Nucleus accumbens (tissue), 56 donors: Measurements from ENCODE around the gene FAM89B.

Experiments
- DNase-seq, 56 donors: peaks; one replicate each; lab custom pipeline; 2025; lab: John Stamatoyannopoulos, UW

Gene FAM89B

DNA sequence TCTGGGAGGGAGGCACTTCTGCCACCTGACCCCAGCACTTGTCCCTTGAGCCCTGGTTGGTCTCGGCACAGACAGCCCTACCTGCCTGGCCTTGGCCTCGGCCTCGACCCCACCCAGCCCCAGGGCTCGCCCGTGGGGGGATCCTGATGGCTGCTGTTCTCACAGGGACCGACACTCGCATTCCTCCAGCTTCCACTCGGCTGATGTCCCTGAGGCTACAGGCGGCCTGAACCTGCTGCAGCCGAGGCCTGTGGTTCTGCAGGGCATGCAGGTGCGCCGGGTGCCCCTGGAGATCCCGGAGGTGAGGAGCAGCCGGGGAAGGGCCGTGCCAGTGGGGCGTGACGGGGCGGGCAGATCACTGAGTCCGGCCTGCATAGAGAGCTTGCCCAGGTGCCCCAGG lies 48.3 kb downstream of the FAM89B start:
- DNase-seq, result no peak

DNA sequence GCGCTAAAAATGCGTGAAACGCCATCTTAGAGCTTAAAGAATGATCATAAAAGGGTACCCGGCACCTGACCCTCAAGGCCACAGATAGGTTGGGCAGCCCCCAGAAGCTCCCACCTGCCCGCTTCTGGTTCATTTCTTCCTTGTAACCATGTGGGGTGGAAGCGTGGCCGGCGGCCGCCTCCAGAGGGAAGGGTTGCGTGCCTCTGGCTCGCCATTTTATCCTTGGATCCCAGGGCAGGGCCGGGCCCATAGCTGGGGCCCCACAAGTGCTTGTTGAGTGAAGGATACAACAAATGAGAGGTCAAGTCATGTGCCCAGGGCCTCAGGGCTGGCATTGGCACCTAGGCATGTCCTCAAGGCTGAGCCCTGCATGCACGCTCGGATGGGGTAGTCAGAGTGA lies 49.1 kb downstream of the FAM89B start:
- no peak for DNase-seq

DNA sequence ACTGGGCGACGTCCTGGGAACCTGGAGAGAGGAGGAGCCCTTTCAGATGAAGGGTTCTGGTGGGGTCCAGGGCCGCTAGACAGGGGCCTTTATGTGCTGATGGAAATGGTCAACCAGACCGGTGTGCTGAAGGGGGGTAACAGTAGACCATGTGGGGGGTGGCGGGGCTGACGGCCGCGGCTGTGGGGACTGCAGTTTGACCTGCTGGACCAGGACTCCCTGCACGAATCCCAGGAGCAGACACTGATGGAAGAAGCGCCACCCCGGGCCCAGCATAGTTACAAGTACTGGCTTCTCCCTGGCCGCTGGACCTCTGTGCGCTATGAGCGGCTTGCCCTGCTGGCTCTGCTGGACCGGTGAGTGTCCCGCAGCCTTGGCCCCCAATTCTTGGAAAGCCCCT lies 49.7 kb downstream of the FAM89B start:
- DNase-seq, result no peak

DNA sequence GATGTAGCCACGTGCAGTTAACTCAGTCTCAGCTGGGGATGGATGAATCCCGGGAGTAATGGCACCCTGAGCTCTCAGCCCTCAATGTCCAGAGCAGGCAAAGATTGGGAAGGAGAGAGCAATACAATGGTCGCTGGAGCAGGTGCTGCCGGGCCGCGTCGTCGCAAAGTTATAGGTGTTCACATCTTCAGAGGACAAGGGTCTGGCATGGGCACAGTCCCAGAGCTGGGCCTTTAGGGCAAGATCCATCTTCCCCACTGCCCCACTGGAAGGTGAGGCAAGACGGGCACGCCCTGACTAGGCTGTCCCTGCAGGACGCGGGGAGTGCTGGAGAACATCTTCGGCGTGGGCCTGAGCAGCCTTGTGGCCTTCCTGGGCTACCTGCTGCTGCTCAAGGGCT lies 50.8 kb downstream of the FAM89B start:
- no peak for DNase-seq
